HepG2 (cell line): ENCODE measurements around the gene POLH. TPM values are rescaled to one million over a fixed set of nuclear protein-coding genes. Genes with fewer than 3 reads are reported as not detected.
A peak's percentile ranks its signal among the peaks of the same experiment; 100 is the strongest.

ENCODE experiments used
- BCL6 ChIP-seq: IDR thresholded peaks from 2 replicates; pipeline ENCODE4 v1.6.1; 2016; ENCODE audit warnings: missing genetic modification reagents, missing compliant biosample characterization
- EHMT2 ChIP-seq: fragments of 200-600 bp; sonication (generic); IDR thresholded peaks from 2 replicates; pipeline ENCODE4 v1.7.0; 2017; ENCODE audit warnings: antibody characterized with exemption, low read depth, low read length, borderline replicate concordance
- FOXA1 ChIP-seq, 2 experiments: fragments of 450-650 bp in 1 of 2; sonication (generic) in 1 of 2; formaldehyde crosslinking in 1 of 2; IDR thresholded peaks; 2 replicates each; pipeline versions ENCODE4 v1.4.0 to v1.6.1; 2016 to 2020; ENCODE audit warnings: missing genetic modification reagents in 1 of 2
- GZF1 ChIP-seq: sonication (generic); formaldehyde crosslinking; IDR thresholded peaks from 2 replicates; pipeline ENCODE4 v1.5.1; 2020; ENCODE audit warnings: mild to moderate bottlenecking, missing genetic modification reagents
- KMT2B ChIP-seq: IDR thresholded peaks from 2 replicates; pipeline ENCODE4 v1.6.1; 2016; ENCODE audit warnings: missing genetic modification reagents, missing compliant biosample characterization
- MIER3 ChIP-seq: IDR thresholded peaks from 2 replicates; pipeline ENCODE4 v1.6.1; 2016; ENCODE audit warnings: missing compliant biosample characterization, borderline replicate concordance
- NKX3-1 ChIP-seq: sonication (generic); formaldehyde crosslinking; IDR thresholded peaks from 2 replicates; pipeline ENCODE4 v1.5.0; 2020; ENCODE audit warnings: missing genetic modification reagents
- SAFB2 ChIP-seq: sonication (generic); formaldehyde crosslinking; IDR thresholded peaks from 2 replicates; pipeline ENCODE4 v1.5.1; 2020; ENCODE audit warnings: missing genetic modification reagents, low read depth, mild to moderate bottlenecking, borderline replicate concordance
- THRA ChIP-seq: sonication (generic); formaldehyde crosslinking; IDR thresholded peaks from 2 replicates; pipeline ENCODE4 v1.4.0; 2020; ENCODE audit warnings: missing genetic modification reagents, borderline replicate concordance
- ZBTB38 ChIP-seq: sonication (generic); formaldehyde crosslinking; IDR thresholded peaks from 2 replicates; pipeline ENCODE4 v1.5.1; 2020; ENCODE audit warnings: mild to moderate bottlenecking, missing genetic modification reagents
- ZNF451 ChIP-seq: sonication (generic); formaldehyde crosslinking; IDR thresholded peaks from 2 replicates; pipeline ENCODE4 v1.5.0; 2020; ENCODE audit warnings: mild to moderate bottlenecking, missing genetic modification reagents
- ZNF670 ChIP-seq: sonication (generic); formaldehyde crosslinking; IDR thresholded peaks from 2 replicates; pipeline ENCODE4 v1.8.0; 2022; ENCODE audit warnings: mild to moderate bottlenecking, missing genetic modification reagents, borderline replicate concordance
- ZNF687 ChIP-seq: sonication (generic); formaldehyde crosslinking; IDR thresholded peaks from 2 replicates; pipeline ENCODE4 v1.5.1; 2020; ENCODE audit warnings: mild to moderate bottlenecking, missing genetic modification reagents, moderate library complexity
- ZNF720 ChIP-seq: sonication (generic); formaldehyde crosslinking; IDR thresholded peaks from 2 replicates; pipeline ENCODE4 v1.4.0; 2020; ENCODE audit warnings: missing genetic modification reagents
- ZNF773 ChIP-seq: sonication (generic); formaldehyde crosslinking; IDR thresholded peaks from 2 replicates; pipeline ENCODE4 v1.4.0; 2020; ENCODE audit warnings: missing genetic modification reagents, borderline replicate concordance
- ZNF780A ChIP-seq: sonication (generic); formaldehyde crosslinking; IDR thresholded peaks from 2 replicates; pipeline ENCODE4 v1.8.0; 2022; ENCODE audit warnings: mild to moderate bottlenecking, missing genetic modification reagents, moderate library complexity
- ZNF782 ChIP-seq: sonication (generic); formaldehyde crosslinking; IDR thresholded peaks from 2 replicates; pipeline ENCODE4 v1.4.0; 2020; ENCODE audit warnings: missing genetic modification reagents, mild to moderate bottlenecking, borderline replicate concordance
- ZNF784 ChIP-seq: sonication (generic); formaldehyde crosslinking; IDR thresholded peaks from 2 replicates; pipeline ENCODE4 v1.5.1; 2020; ENCODE audit warnings: missing genetic modification reagents, mild to moderate bottlenecking, borderline replicate concordance
- ZUFSP ChIP-seq: sonication (generic); formaldehyde crosslinking; IDR thresholded peaks from 2 replicates; pipeline ENCODE4 v1.9.0; 2021; ENCODE audit warnings: missing genetic modification reagents, mild to moderate bottlenecking, borderline replicate concordance
- polyA plus RNA-seq, 8 experiments: library from polyadenylated mRNA; depleted of rRNA in 3 of 8; stranded (reverse) in 7 of 8; unstranded in 1 of 8; fragments of >200 nt; fragmentation: Illumina TruSeq in 4 of 8; extraction: Trizol in 4 of 8; gene quantifications; 2 replicates each; pipeline versions ENCODE4 v1.2.1 to v1.2.3, GENCODE V29; 2011 to 2016; ENCODE audit warnings: low read depth in 4 of 8, missing spikeins in 1 of 8, mixed read lengths in 1 of 8; ENCODE audit not compliant: insufficient read depth in 1 of 8
- total RNA-seq, 5 experiments: library from RNA; depleted of rRNA; stranded (reverse); fragments of >200 nt; fragmentation: Illumina TruSeq; extraction: Trizol; gene quantifications; 2 replicates each; pipeline ENCODE4 v1.2.3, GENCODE V29; 2016; ENCODE audit warnings: low read depth in 1 of 5

The POLH gene
- total and polyA plus RNA-seq, 2 of the 13 experiments (the other 11 are each of a cell fraction or from before 2014, with no cell fraction given), result 11.6 to 25.0 TPM

GRCh38 chr6:43635387-43636307 is 59.7 kb downstream of the POLH start, which contains the start of gene MAD2L1BP (continued):
- TF ChIP-seq ZUFSP, result no peak
- peak; percentile 90 for TF ChIP-seq KMT2B (CRISPR knock-in tag)
- TF ChIP-seq ZNF780A (CRISPR knock-in tag), result peak; percentile 61; the same call in 1 of the 2 replicates
- peak; percentile 72; the same call in 1 of the 2 replicates for TF ChIP-seq ZNF782 (CRISPR knock-in tag)
- TF ChIP-seq ZNF720 (CRISPR knock-in tag), result no peak
- TF ChIP-seq SAFB2 (CRISPR knock-in tag), result 0 out of 2 replicates have a peak, but pooled peaks have one; percentile 50
- TF ChIP-seq MIER3 (CRISPR knock-in tag), result peak; percentile 55; the same call in 1 of the 2 replicates
- TF ChIP-seq ZNF451 (CRISPR knock-in tag), result peak; percentile 73; the same call in 1 of the 2 replicates
- no peak; the same call in 1 of the 2 replicates for TF ChIP-seq NKX3-1
- peak; percentile 50; the same call in 1 of the 2 replicates for TF ChIP-seq BCL6 (CRISPR knock-in tag)
- no peak for TF ChIP-seq GZF1 (CRISPR knock-in tag)
- 0 out of 2 replicates have a peak, but pooled peaks have one; percentile 65 for TF ChIP-seq ZNF670 (CRISPR knock-in tag)
- peak; percentile 100 for TF ChIP-seq ZNF687 (CRISPR knock-in tag)
- TF ChIP-seq FOXA1 (IDR thresholded peaks at IDR 0.05), result no peak
- TF ChIP-seq FOXA1 (CRISPR knock-in tag; IDR thresholded peaks at IDR 0.05), result no peak; the same call in 1 of the 2 replicates
- peak; percentile 75; the same call in 1 of the 2 replicates for TF ChIP-seq ZNF784 (CRISPR knock-in tag)
- peak; percentile 67; the same call in 1 of the 2 replicates for TF ChIP-seq THRA
- peak; percentile 62; the same call in 1 of the 2 replicates for TF ChIP-seq EHMT2
- TF ChIP-seq ZNF773 (CRISPR knock-in tag), result no peak
- TF ChIP-seq ZBTB38 (CRISPR knock-in tag), result peak; percentile 85; the same call in 1 of the 2 replicates
